Vagina (tissue), 2 donors: Measurements from ENCODE around the gene CHST7.

Source experiments
- CTCF ChIP-seq, 3 experiments: fragments of 450-650 bp in 2 of 3; fragments of 200-600 bp in 1 of 3; sonication (generic) in 1 of 3; IDR thresholded peaks; one replicate each; pipeline ENCODE4 v1.5.1; 2017 to 2019; ENCODE audit warnings: antibody characterized with exemption in 3 of 3, mild to moderate bottlenecking in 2 of 3, moderate library complexity in 2 of 3
- POLR2A ChIP-seq, 2 donors: fragments of 450-650 bp; IDR thresholded peaks; one replicate each; pipeline ENCODE4 v1.6.1; 2017; ENCODE audit warnings: antibody characterized with exemption in 2 of 2, mild to moderate bottlenecking in 2 of 2, moderate library complexity in 2 of 2

- TF ChIP-seq POLR2A (IDR thresholded peaks at IDR 0.05) = no peak
- no peak for TF ChIP-seq CTCF (IDR thresholded peaks at IDR 0.05)
Measured at GRCh38 chrX:46647251-46647650, 73.7 kb downstream of the CHST7 start.
